Heart right ventricle (tissue), 16 donors: Measurements from ENCODE around the gene NOTCH4. TPM values are rescaled to one million over a fixed set of nuclear protein-coding genes. Genes with fewer than 3 reads are reported as not detected.
"Not testable (repeated sequence)": the region's sequence is repeated elsewhere in the genome, so short reads cannot be mapped to it uniquely, and the experiment has no call there.

ENCODE experiments used
- ATAC-seq, 8 donors: fragments of 200-7000 bp; cut with Tn5 transposase; one replicate each; pipeline ENCODE4 v1.9.1; 2020; ENCODE audit warnings: mild to moderate bottlenecking in 8 of 8, moderate library complexity in 8 of 8, moderate number of reproducible peaks in 1 of 8
- DNase-seq, 2 donors: peaks; one replicate each; pipeline ENCODE4 v3.0.0-alpha.2; 2020
- H3K27ac ChIP-seq, 10 donors: fragments of 200-600 bp; sonication (generic) in 2 of 10; one replicate each; pipeline versions ENCODE4 v1.5.0 to v1.8.0; 2020 to 2022; ENCODE audit warnings: mild to moderate bottlenecking in 3 of 10
- H3K27me3 ChIP-seq, 7 donors: fragments of 200-600 bp; one replicate each; pipeline ENCODE4 v1.8.0; 2021 to 2022; ENCODE audit warnings: mild to moderate bottlenecking in 2 of 7
- H3K36me3 ChIP-seq, 9 donors: fragments of 200-600 bp; sonication (generic) in 1 of 9; one replicate each; pipeline versions ENCODE4 v1.5.0 to v1.8.0; 2020 to 2022; ENCODE audit warnings: mild to moderate bottlenecking in 2 of 9
- H3K4me1 ChIP-seq, 9 donors: fragments of 200-600 bp; sonication (generic) in 1 of 9; one replicate each; pipeline versions ENCODE4 v1.5.0 to v1.8.0; 2020 to 2022; ENCODE audit warnings: mild to moderate bottlenecking in 4 of 9
- H3K4me3 ChIP-seq, 10 donors: fragments of 200-600 bp; sonication (generic) in 2 of 10; one replicate each; pipeline versions ENCODE4 v1.5.0 to v1.8.0; 2020 to 2022; ENCODE audit warnings: mild to moderate bottlenecking in 7 of 10, moderate library complexity in 2 of 10
- H3K9me3 ChIP-seq, 11 donors: fragments of 200-600 bp in 10 of 11; sonication (generic) in 2 of 11; one replicate each; pipeline versions ENCODE4 v1.5.0 to v1.8.0; 2013 to 2022; ENCODE audit warnings: mild to moderate bottlenecking in 2 of 11, control low read depth in 1 of 11, moderate library complexity in 1 of 11
- WGBS, 2 donors: extraction: QIAGEN DNeasy Blood & Tissue Kit; methylation state at CpG; one replicate each; pipeline ENCODE4 v1.1.7; 2013; ENCODE audit warnings: inconsistent platforms in 1 of 2; 5-methylcytosine and 5-hydroxymethylcytosine counted together
- intact Hi-C, 10 donors: fragments of 100-400 bp; cut with DNase I; formaldehyde crosslinking; loops; one replicate each; pipeline versions ENCODE4 v1.11.1 to v1.14.2; 2022
- long read RNA-seq, 3 donors: library from polyadenylated mRNA; unstranded; transcript quantifications; one replicate each; pipeline ENCODE4 v2.0.0, GENCODE V29; 2020 to 2021
- polyA plus RNA-seq, 2 donors: library from polyadenylated mRNA; stranded (reverse); fragments of 200-250 nt; gene quantifications; one replicate each; pipeline ENCODE4 v1.2.3, GENCODE V29; 2013
- total RNA-seq, 10 donors: library from RNA; stranded (reverse); fragmentation: NEBNext Ultra II Directional in 3 of 10; extraction: Animal tissue kit (Norgen Biotek cat#: 25700) in 3 of 10; gene quantifications; one replicate each; pipeline versions ENCODE4 v1.2.1 to v1.2.4, GENCODE V29; 2021 to 2023
- TF ChIP-seq, protein P1 (sequence below), 9 donors: fragments of 200-600 bp; sonication (generic) in 2 of 9; IDR thresholded peaks; one replicate each; pipeline versions ENCODE4 v1.5.0 to v1.8.0; 2021 to 2022; ENCODE audit warnings: antibody characterized with exemption in 9 of 9, mild to moderate bottlenecking in 5 of 9, moderate library complexity in 1 of 9
- donor health status: Arrhythmogenic right ventricular cardiomyopathy.
- donor health status: ischemic (EF 13 %, LVEDD 7.1; RV severe dilation, severe dysfunction).
- donor health status: healthy with polysubstance abuse.
- donor health status: DM: no; HTN: yes; CAD: no.
- donor health status: DM: no; HTN: no; CAD: no.
- donor health status: ischemic (EF 25% LVEDD 6.9; RV normal size, moderate dysfunction).
- donor health status: ischemic (EF 25% LVEDD 5.7; RV mildly dilated, moderate dysfunction).
- donor health status: healthy.
- donor health status: DM: yes; HTN: yes; CAD: no.
- donor health status: Ischemic cardiomyopathy.
- donor health status: ischemic (EF 35%, LVEDD 5.7; RV mildly dilated, moderate dysfunction).
- donor health status: nonischemic (EF 11% LVEDD 7.7; RV severe dilation, severe dysfunction).
- donor health status: DM: yes; HTN: yes; CAD: no.
- donor health status: PGD.
- donor health status: ischemic (EF 29% LVEDD 5.4; RV normal size, mild dysfunction).
- donor health status: nonischemic (EF 23%, LVEDD 6.1; RV moderate dilation, normal function).

The NOTCH4 gene
- 10 to 100 TPM; 17.4 to 46.3 (median 23.3) TPM for total RNA-seq
- polyA plus RNA-seq, result 100 to 1,000 TPM in 1 of 2 donors, 10 to 100 TPM in 1; 33.0 to 123 TPM
- long read RNA-seq, donor 1, transcript NOTCH4-203 (11 exons, 3,075 nt), result major isoform, 14 of 58 reads
- long read RNA-seq, donor 1, partial matches to known transcripts, result 16 of 58 reads
- long read RNA-seq, donor 1, other reads (novel, unspliced or antisense), result 28 of 58 reads
- long read RNA-seq, donor 2, transcript NOTCH4-203 (11 exons, 3,075 nt), result major isoform, 7 of 49 reads
- long read RNA-seq, donor 2, partial matches to known transcripts, result 24 of 49 reads
- long read RNA-seq, donor 2, other reads (novel, unspliced or antisense), result 18 of 49 reads
- long read RNA-seq, donor 3, partial matches to known transcripts, result 39 of 57 reads
- long read RNA-seq, donor 3, other reads (novel, unspliced or antisense), result 16 of 57 reads

DNA sequence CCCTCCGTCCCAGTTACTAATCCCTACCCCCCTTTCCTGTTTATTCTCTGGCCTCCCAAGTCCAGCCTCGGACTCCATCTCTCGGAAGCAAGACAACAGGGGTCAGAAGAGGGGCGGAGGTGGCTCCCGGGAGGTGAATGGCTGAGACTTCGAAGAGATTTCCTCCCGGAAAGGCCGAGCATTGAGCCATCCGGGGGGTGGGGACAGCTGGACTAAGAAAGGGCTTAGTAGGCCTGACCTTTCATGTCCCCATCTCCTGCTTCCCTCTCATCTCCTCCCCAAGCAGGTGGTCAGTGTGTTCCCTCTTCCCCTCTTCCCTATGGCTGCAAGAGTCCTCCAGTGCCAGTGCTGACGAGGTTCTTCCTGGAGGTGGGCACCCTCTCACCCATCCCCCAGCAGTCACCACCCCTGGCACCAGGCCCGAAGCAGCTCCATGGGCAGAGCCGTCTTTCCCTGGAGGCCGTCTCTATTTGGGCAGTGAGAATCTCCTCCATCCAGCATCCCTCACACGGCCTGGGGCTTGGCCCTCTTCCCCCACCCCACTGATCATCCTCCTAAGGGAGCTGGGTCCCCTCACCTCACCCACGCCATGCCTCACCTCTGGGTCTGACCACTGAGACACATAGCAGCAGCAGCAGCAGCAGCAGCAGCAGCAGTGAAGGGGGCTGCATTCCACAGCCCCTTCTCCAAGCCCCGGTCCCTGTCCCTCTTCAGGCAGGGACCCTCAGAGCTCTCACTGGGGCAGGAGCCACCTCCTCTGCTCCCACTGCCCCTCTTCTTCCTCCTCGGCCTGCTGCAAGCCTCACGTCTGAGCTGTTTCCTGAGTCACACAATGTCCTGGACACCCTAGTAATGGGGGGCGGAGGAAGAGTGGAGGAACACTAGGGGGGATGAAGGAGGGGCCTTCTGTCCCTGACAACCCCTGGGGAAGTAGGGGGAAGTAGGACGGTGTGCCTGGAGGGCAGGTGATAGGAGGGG, at the start of gene NOTCH4:
NOTCH4 (minus strand) TSS at position 810 of the 978 bp plus-strand sequence; CDS start at position 671, 139 bp downstream.
- Histone ChIP-seq H3K27ac (peak within 1 kb of the TSS; percentile 79 to 94 (median 90)), H3K27me3 (no peaks in the 10 kb centered on the region), H3K36me3 (peaks cover 0 to 42% (median 0%) of the 10 kb centered on the region in 9 donors), H3K4me1 (peaks cover 0 to 22% (median 6%) of the 10 kb centered on the region in 9 donors), H3K9me3 (no peaks in the 10 kb centered on the region), H3K4me3 (peak within 1 kb of the TSS; percentile 11 to 60 (median 48))
- WGBS, 2 donors, result 35 to 40% methylated on average over 20 of the region's 20 CpGs
- intact Hi-C loops, result no loop called here
- DNase-seq (peak; percentile 45 to 71), ATAC-seq (peak; percentile 63 to 93 (median 86))
- TF ChIP-seq, protein P1, sequence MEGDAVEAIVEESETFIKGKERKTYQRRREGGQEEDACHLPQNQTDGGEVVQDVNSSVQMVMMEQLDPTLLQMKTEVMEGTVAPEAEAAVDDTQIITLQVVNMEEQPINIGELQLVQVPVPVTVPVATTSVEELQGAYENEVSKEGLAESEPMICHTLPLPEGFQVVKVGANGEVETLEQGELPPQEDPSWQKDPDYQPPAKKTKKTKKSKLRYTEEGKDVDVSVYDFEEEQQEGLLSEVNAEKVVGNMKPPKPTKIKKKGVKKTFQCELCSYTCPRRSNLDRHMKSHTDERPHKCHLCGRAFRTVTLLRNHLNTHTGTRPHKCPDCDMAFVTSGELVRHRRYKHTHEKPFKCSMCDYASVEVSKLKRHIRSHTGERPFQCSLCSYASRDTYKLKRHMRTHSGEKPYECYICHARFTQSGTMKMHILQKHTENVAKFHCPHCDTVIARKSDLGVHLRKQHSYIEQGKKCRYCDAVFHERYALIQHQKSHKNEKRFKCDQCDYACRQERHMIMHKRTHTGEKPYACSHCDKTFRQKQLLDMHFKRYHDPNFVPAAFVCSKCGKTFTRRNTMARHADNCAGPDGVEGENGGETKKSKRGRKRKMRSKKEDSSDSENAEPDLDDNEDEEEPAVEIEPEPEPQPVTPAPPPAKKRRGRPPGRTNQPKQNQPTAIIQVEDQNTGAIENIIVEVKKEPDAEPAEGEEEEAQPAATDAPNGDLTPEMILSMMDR (IDR thresholded peaks at IDR 0.05), result no peak

DNA sequence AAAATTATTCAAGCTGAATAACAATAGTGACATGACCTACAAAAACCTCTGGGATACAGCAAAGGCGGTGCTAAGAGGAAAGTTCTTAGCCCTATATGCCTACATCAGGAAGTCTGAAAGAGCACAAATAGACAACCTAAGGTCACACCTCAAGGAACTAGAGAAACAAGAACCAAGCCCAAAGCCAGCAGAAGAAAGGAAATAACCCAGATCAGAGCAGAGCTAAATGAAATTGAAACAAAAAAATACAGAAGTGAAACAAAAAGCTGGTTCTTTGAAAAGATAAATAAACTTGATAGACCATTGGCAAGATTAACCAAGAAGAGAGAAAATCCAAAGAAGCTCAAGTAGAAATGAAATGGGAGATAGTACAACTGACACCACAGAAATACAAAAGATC, 47.6 kb upstream of the NOTCH4 start:
- no peak for ATAC-seq

DNA sequence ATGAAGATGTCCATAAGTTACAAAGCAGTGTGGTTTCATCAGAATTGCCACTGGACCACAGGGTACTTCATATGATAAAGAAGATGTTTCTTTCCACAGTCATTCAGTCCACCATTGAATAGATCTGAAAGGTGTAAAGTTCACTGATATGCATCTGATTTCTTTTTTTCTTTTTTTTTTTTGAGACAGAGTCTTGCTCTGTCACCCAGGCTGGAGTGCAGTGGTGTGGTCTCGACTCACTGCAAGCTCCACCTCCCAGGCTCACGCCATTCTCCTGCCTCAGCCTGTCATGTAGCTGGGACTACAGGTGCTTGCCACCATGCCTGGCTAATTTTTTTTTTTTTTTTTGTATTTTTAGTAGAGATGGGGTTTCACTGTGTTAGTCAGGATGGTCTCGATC, 44.6 kb upstream of the NOTCH4 start:
- H3K9me3 ChIP-seq, H3K36me3 ChIP-seq, H3K27me3 ChIP-seq, H3K27ac ChIP-seq, DNase-seq, intact Hi-C loops, ATAC-seq, H3K4me3 ChIP-seq: not testable (repeated sequence)
- H3K4me1 ChIP-seq, result peaks cover 0 to 10% (median 0%) of the 10 kb centered on the region in 9 donors
- 94 to 95% methylated on average over 3 of the region's 3 CpGs for WGBS, 2 donors

More for the DNA sequence above, 47.6 kb upstream of the NOTCH4 start:
- Histone ChIP-seq H3K4me1 (peaks cover 0 to 10% (median 0%) of the 10 kb centered on the region in 9 donors), H3K36me3 (no peaks in the 10 kb centered on the region), H3K4me3 (no peak overlapping the region), H3K27ac (peak overlapping the region in 1 of 10 donors; percentile 50), H3K27me3 (peaks cover 0 to 3% (median 0%) of the 10 kb centered on the region in 7 donors), H3K9me3 (peaks cover 0 to 8% (median 0%) of the 10 kb centered on the region in 11 donors)
- DNase-seq, result no peak
- intact Hi-C loops, result no loop called here
- TF ChIP-seq, protein P1 (IDR thresholded peaks at IDR 0.05), result no peak
- 69 to 73% methylated on average over 1 of the region's 1 CpG for WGBS, 2 donors

DNA sequence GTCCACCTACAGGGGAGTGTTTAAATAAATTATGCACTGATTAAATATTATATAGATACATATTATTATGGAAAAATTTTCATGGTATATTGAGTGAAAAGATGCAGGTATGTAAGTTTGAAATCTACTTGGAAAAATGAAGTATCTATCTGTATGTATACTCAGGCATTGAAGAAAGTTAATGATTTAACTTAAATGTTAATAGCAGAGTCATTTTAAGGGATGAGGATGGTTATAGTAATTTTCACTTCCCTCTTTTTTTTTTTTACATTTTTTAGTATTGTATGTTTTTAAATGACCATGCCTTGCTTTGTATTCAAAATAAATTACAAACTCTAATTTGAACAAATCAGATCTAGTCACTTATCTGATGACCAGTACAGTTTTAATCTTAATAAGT, 43.2 kb upstream of the NOTCH4 start:
- no peak for DNase-seq
- TF ChIP-seq, protein P1 (IDR thresholded peaks at IDR 0.05), result no peak

DNA sequence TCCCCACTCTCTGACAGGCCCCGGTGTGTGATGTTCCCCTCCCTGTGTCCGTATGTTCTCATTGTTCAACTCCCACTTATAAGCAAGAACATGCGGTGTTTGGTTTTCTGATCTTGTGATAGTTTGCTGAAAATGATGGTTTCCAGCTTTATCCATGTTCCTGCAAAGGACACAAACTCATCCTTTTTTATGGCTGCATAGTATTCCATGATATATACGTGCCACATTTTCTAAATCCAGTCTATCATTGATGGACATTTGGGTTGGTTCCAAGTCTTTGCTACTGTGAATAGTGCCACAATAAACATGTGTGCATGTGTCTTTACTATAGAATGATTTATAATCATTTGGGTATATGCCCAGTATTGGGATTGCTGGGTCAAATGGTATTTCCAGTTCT, 33.4 kb upstream of the NOTCH4 start:
- Histone ChIP-seq H3K9me3 (peaks cover 0 to 14% (median 0%) of the 10 kb centered on the region in 11 donors), H3K27me3 (peaks cover 0 to 10% (median 0%) of the 10 kb centered on the region in 7 donors), H3K4me1 (peaks cover 0 to 32% (median 10%) of the 10 kb centered on the region in 9 donors)
- H3K4me3 ChIP-seq, H3K27ac ChIP-seq, ATAC-seq, DNase-seq, H3K36me3 ChIP-seq: not testable (repeated sequence)
- 97 to 98% methylated on average over 3 to 4 of the region's 4 CpGs for WGBS, 2 donors
- intact Hi-C loops, result loop anchor here in 2 of 10 donors (10.0 kb wide), 2 partner anchors 138 to 448 kb away; no protein-coding TSS in a partner anchor

More for the DNA sequence above, 43.2 kb upstream of the NOTCH4 start:
- Histone ChIP-seq H3K27ac (no peak overlapping the region), H3K36me3 (no peaks in the 10 kb centered on the region), H3K27me3 (peaks cover 0 to 3% (median 0%) of the 10 kb centered on the region in 7 donors), H3K4me1 (peaks cover 0 to 10% (median 0%) of the 10 kb centered on the region in 9 donors), H3K9me3 (peaks cover 0 to 9% (median 0%) of the 10 kb centered on the region in 11 donors), H3K4me3 (no peak overlapping the region)
- intact Hi-C loops, result no loop called here
- no peak for ATAC-seq
